Raji (cell line): Measurements from ENCODE around the gene FKBP5.

ENCODE experiments used
- POLR2A ChIP-seq: IDR thresholded peaks from 2 replicates; pipeline ENCODE4 v1.6.1; 2011; ENCODE audit warnings: low read depth, low read length, control low read depth; ENCODE audit not compliant: insufficient read depth

FKBP5 gene

GRCh38 chr6:35688605-35689322 is at the start of gene FKBP5:
Gene FKBP5, minus strand, starts transcription at chr6:35688915. Its CDS starts 46,091 bp downstream, at chr6:35642824.
- TF ChIP-seq POLR2A, result peak; percentile 91

- no peak for TF ChIP-seq POLR2A
Observed at GRCh38 chr6:35737413-35738211, 48.9 kb upstream of the FKBP5 start.

GRCh38 chr6:35736982-35737412 is 48.3 kb upstream of the FKBP5 start, which contains the start of gene ARMC12:
Gene ARMC12, plus strand, starts transcription at chr6:35737032. Its CDS starts 77 bp downstream, at chr6:35737109.
- TF ChIP-seq POLR2A, result no peak

GRCh38 chr6:35736253-35736894 is 47.7 kb upstream of the FKBP5 start:
- no peak for TF ChIP-seq POLR2A

- no peak for TF ChIP-seq POLR2A
Observed at GRCh38 chr6:35735452-35735851, 46.7 kb upstream of the FKBP5 start.

GRCh38 chr6:35733633-35734032 is 44.9 kb upstream of the FKBP5 start:
- no peak for TF ChIP-seq POLR2A

- peak; percentile 60 for TF ChIP-seq POLR2A
Observed at GRCh38 chr6:35731736-35732532, 43.2 kb upstream of the FKBP5 start.

GRCh38 chr6:35731414-35731735 is 42.7 kb upstream of the FKBP5 start:
- peak; percentile 68 for TF ChIP-seq POLR2A

GRCh38 chr6:35730745-35731413 is 42.2 kb upstream of the FKBP5 start:
- no peak for TF ChIP-seq POLR2A

- no peak for TF ChIP-seq POLR2A
Observed at GRCh38 chr6:35729722-35730121, 41.0 kb upstream of the FKBP5 start.

- no peak for TF ChIP-seq POLR2A
Observed at GRCh38 chr6:35728683-35729678, 40.3 kb upstream of the FKBP5 start.

- peak; percentile 71 for TF ChIP-seq POLR2A
Observed at GRCh38 chr6:35727935-35728682, 39.4 kb upstream of the FKBP5 start.
